ENCODE data around the gene WDR1. TPM values are rescaled to one million over a fixed set of nuclear protein-coding genes. Genes with fewer than 3 reads are reported as not detected.

Gene WDR1
- total RNA-seq, 1 donor from 2014 or later, result 200 TPM

DNA sequence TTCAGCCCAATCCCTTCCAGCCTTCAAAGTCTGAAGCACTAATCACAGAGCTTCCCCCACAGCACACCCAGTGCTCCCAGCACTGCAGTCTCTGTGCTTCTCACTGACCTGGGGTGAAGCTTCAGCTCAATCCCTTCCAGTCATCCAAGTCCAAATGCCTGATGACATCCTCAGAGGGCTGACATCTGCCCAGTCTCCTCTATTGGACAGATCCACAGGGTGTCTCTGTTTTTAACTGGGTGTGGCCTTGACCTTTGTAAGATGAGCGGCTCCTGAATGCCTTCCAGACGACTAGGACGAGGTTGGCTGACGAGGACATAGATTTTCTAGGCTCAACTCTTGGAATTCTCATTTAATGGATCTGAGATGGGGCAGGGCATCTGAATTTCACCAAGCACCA lies 87.7 kb downstream of the WDR1 start:
- no peak for DNase-seq (ENCODE audit: low spot score, unreplicated experiment)
- H3K27me3 Mint-ChIP-seq, result peaks cover 1% of the 10 kb centered on the region
- H3K36me3 Mint-ChIP-seq (ENCODE audit: insufficient read depth), result no peaks in the 10 kb centered on the region
- peaks cover 28% of the 10 kb centered on the region for H3K4me1 Mint-ChIP-seq (ENCODE audit: low read depth)
- H3K27ac Mint-ChIP-seq, result no peak overlapping the region
- TF ChIP-seq, protein P1, sequence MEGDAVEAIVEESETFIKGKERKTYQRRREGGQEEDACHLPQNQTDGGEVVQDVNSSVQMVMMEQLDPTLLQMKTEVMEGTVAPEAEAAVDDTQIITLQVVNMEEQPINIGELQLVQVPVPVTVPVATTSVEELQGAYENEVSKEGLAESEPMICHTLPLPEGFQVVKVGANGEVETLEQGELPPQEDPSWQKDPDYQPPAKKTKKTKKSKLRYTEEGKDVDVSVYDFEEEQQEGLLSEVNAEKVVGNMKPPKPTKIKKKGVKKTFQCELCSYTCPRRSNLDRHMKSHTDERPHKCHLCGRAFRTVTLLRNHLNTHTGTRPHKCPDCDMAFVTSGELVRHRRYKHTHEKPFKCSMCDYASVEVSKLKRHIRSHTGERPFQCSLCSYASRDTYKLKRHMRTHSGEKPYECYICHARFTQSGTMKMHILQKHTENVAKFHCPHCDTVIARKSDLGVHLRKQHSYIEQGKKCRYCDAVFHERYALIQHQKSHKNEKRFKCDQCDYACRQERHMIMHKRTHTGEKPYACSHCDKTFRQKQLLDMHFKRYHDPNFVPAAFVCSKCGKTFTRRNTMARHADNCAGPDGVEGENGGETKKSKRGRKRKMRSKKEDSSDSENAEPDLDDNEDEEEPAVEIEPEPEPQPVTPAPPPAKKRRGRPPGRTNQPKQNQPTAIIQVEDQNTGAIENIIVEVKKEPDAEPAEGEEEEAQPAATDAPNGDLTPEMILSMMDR (IDR thresholded peaks at IDR 0.05; ENCODE audit: unreplicated experiment), result no peak
- no peak overlapping the region for H3K4me3 Mint-ChIP-seq (ENCODE audit: low read depth)
- H3K9me3 Mint-ChIP-seq (ENCODE audit: low read depth), result peaks cover 3% of the 10 kb centered on the region

DNA sequence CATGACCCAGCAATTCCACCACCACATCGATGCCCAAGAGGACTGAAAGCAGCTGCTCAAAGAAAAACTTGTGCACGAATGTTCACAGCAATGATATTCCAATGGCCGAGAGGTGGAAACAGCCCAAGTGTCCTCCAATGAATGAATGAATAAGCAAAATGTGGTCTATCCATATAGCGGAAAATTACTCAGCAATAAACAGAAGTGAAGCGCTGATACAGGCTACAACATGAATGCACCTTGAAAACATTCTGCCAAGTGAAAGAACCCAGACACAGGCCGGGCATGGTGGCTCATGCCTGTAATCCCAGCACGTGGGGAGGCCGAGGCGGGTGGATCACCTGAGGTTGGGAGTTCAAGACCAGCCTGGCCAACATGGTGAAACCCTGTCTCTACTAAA lies 90.1 kb downstream of the WDR1 start:
- H3K9me3 Mint-ChIP-seq (ENCODE audit: low read depth), result peaks cover 3% of the 10 kb centered on the region
- no peak overlapping the region for H3K27ac Mint-ChIP-seq
- TF ChIP-seq, protein P1 (IDR thresholded peaks at IDR 0.05; ENCODE audit: unreplicated experiment), result no peak
- no peak overlapping the region for H3K4me3 Mint-ChIP-seq (ENCODE audit: low read depth)
- no peaks in the 10 kb centered on the region for H3K27me3 Mint-ChIP-seq
- H3K4me1 Mint-ChIP-seq (ENCODE audit: low read depth), result peaks cover 12% of the 10 kb centered on the region
- no peak for DNase-seq (ENCODE audit: low spot score, unreplicated experiment)
- H3K36me3 Mint-ChIP-seq (ENCODE audit: insufficient read depth), result no peaks in the 10 kb centered on the region

DNA sequence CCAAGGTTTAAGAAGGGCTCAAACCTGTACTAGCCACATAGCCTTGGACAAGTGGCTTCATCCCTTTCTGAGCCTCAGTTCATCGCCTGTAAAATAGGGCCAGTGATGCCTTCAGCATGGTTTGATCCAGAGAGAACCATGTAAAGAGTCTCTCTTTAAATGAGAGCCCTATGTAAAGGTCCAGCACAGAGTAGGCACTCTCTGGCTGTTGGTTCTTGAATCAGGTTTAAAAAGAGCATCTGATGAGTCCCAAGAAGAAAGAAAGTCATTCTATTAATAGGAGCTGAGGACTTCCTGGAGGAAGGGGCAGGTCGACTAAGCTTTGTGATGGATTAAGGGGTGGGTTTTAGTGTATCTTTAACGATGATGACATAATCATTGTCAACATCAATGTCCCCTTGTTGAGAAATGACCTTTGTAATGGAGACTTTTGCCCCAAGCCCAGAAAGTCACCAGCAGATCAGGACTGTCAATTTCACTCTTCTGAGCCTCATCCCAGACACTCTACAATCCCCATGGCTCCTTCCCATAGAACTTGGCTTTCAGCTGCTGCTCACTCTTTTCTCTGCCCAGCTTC lies 91.3 kb downstream of the WDR1 start:
- no peaks in the 10 kb centered on the region for H3K36me3 Mint-ChIP-seq (ENCODE audit: insufficient read depth)
- TF ChIP-seq, protein P1 (IDR thresholded peaks at IDR 0.05; ENCODE audit: unreplicated experiment), result no peak
- H3K4me3 Mint-ChIP-seq (ENCODE audit: low read depth), result no peak overlapping the region
- no peak overlapping the region for H3K27ac Mint-ChIP-seq
- DNase-seq (ENCODE audit: low spot score, unreplicated experiment), result no peak
- peaks cover 3% of the 10 kb centered on the region for H3K9me3 Mint-ChIP-seq (ENCODE audit: low read depth)
- H3K27me3 Mint-ChIP-seq, result no peaks in the 10 kb centered on the region
- H3K4me1 Mint-ChIP-seq (ENCODE audit: low read depth), result peaks cover 1% of the 10 kb centered on the region

Small RNA genes within 50 kb of the gene (microRNA-seq; reads per million reads assigned to microRNA genes)
- 4.2 reads per million for gene MIR3138 (ENCODE audit: borderline number of aligned reads, unreplicated experiment)

Other genes starting within 250 kb of the WDR1 start
- gene SLC2A9, start 95.3 kb downstream of the WDR1 start, total RNA-seq, result 3.1 and 3.2 TPM in 2 replicates